GM19372 (cell line): ENCODE data around the gene ZBTB48.

Experiments used
- ATAC-seq: cut with Tn5 transposase; IDR thresholded peaks from one replicate; pipeline ENCODE4 v1.9.1; 2021; ENCODE audit warnings: mild to moderate bottlenecking, low read depth, moderate library complexity; ENCODE audit not compliant: unreplicated experiment

ZBTB48 gene

DNA sequence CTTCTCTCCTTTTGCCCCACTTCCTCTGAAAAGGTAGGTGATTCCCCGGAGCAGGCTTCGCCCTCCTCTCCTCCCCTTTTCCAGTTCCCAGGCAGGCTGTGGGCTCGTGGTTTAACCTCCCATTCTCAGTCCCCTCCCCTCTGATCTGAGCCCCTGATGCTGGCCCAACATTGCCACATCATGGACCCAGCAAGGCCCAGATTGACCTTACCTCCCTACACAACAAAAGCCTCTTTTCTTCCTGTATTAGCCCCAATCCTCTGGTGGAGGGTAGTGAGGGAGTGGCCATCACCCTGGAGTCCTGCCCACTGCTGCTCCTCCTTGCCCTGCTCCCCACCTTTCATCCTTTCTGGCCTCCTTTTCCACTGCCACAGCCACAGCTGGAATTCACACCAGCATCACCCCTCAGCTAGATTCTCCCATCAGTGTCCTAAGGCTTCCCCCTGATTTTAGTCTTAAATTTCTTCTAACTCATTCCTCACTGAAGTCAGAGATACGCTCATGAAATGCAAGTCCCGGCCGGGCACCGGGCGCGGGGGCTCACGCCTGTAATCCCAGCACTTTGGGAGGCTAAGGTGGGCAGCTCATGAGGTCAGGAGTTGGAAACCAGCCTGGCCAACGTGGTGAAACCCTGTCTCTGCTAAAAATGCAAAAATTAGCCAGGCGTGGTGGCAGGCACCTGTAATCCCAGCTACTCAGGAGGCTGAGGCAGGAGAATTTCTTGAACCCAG, 7.0 kb upstream of the ZBTB48 start:
- no peak for ATAC-seq

DNA sequence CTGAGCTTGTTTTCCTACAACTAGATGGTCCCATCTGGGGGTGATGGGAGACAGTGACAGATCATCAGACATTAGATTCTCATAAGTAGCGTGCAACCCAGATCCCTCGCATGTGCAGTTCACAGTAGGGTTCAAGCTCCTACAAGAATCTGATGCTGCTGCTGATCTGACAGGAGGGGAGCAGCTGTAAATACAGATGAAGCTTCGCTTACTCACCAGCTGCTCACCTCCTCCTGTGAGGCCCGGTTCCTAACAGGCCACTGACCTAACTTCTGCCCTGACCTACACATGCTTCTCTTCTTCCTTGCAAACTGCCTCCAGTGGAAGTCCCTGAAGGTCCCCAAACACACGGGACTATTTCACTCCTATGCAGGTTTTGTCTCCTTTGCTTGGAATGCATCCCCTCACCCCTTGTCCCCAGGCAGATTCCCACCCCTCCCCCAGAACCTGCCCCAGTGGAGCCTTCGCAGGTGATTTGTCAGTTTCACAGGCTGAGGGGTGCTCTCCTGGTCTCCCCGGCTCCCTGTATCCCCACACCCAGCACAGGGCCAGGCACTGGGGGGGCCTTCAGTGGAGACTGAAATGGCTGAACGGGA, 5.7 kb upstream of the ZBTB48 start:
- ATAC-seq, result no peak

DNA sequence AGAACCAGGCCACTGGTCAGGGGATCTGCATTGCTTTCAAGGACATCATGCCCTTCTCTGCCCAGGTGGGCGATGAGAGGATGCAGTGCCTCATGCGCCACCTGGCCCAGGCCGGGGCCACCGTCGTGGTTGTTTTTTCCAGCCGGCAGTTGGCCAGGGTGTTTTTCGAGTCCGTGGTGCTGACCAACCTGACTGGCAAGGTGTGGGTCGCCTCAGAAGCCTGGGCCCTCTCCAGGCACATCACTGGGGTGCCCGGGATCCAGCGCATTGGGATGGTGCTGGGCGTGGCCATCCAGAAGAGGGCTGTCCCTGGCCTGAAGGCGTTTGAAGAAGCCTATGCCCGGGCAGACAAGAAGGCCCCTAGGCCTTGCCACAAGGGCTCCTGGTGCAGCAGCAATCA, 5.0 kb upstream of the ZBTB48 start:
- ATAC-seq, result no peak

DNA sequence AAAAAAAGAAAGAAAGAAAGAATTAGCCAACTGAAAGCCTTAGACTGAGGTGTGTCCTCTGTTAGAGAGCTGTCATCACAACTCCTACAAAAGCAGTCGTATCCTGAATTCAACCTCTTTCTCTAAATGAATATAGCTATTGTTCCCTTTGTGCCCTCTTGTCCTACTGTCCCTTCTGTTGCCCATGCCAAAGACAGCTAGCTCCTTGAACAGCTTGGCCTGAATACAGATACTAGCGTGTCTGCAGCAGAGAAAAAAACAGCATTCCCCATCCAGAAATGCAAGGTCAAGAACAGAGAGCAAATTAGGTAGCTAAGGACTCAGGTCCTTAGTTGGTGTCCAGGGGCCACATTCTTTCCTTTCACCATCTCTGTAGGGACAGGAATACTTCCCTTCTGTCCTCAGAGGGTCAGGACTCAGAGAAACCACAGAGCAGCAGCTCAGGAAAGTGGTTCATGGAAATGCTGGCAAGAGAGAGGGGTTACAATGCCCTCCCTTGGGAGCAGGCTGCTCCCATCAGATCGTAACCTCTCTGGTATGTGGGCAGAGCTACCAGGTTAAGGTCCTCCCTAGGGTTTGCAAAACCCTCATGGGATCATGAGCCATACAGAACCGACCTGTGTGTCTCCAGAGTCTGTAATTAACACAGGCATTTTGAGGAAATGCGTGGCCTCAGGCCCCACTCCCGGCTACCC, 1.8 kb upstream of the ZBTB48 start:
- no peak for ATAC-seq

DNA sequence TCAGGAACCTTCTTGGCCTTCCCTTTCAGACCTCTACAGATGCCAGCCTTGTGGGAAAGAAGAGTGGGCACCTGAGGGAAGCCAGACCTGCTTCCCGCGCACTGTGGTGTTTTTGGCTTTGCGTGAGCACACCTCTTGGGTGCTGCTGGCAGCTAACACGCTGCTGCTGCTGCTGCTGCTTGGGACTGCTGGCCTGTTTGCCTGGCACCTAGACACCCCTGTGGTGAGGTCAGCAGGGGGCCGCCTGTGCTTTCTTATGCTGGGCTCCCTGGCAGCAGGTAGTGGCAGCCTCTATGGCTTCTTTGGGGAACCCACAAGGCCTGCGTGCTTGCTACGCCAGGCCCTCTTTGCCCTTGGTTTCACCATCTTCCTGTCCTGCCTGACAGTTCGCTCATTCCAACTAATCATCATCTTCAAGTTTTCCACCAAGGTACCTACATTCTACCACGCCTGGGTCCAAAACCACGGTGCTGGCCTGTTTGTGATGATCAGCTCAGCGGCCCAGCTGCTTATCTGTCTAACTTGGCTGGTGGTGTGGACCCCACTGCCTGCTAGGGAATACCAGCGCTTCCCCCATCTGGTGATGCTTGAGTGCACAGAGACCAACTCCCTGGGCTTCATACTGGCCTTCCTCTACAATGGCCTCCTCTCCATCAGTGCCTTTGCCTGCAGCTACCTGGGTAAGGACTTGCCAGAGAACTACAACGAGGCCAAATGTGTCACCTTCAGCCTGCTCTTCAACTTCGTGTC, 995 bp upstream of the ZBTB48 start:
- no peak for ATAC-seq

DNA sequence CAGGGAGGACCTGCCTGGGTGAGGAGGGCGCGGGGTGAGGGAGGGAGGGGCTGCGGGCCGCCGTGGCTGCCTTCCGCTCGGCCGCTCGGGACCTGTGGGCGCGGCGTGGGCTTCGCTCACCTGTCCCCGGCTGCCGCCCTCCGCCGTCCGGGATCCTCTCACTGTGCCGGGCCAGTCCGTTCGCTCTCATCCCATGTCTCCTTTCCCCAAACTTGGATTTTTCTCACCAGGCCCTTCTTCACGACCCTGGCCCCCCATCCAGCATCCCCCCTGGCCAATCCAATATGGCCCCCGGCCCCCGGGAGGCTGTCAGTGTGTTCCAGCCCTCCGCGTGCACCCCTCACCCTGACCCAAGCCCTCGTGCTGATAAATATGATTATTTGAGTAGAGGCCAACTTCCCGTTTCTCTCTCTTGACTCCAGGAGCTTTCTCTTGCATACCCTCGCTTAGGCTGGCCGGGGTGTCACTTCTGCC, 362 bp downstream of the ZBTB48 start:
- peak; percentile 2 for ATAC-seq

DNA sequence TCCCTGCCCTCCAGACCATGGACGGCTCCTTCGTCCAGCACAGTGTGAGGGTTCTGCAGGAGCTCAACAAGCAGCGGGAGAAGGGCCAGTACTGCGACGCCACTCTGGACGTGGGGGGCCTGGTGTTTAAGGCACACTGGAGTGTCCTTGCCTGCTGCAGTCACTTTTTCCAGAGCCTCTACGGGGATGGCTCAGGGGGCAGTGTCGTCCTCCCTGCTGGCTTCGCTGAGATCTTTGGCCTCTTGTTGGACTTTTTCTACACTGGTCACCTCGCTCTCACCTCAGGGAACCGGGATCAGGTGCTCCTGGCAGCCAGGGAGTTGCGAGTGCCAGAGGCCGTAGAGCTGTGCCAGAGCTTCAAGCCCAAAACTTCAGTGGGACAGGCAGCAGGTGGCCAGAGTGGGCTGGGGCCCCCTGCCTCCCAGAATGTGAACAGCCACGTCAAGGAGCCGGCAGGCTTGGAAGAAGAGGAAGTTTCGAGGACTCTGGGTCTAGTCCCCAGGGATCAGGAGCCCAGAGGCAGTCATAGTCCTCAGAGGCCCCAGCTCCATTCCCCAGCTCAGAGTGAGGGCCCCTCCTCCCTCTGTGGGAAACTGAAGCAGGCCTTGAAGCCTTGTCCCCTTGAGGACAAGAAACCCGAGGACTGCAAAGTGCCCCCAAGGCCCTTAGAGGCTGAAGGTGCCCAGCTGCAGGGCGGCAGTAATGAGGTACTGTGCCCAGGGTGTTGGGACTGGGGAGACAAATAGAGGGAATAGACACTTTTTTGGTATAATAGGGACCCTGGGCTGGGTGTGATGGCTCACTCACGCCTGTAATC, 1.0 kb downstream of the ZBTB48 start:
- ATAC-seq, result no peak

DNA sequence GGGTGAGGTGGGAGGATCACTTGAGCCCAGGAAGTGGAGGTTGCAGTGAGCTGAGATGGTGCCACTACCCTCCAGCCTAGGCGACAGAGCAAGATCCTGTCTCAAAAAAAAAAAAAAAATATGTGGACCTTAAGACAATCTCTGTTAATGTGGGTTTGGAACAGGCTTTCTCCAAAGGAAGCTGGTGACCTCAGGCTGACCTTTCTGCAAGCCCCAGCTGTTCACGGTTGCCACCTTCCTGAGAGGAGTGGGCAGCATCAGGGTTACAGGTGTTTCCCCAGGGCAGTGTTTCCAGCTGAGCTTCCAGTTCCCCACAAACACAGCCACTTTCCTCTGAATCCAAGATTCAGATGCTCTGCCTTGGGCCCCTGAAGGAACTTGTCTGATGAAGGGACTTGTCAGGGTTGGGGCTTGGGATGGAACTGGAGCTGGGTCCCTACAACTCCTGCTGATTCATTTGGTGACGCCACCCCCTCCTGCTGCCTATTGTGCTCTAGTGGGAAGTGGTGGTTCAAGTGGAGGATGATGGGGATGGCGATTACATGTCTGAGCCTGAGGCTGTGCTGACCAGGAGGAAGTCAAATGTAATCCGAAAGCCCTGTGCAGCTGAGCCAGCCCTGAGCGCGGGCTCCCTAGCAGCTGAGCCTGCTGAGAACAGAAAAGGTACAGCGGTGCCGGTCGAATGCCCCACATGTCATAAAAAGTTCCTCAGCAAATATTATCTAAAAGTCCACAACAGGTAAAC, 1.9 kb downstream of the ZBTB48 start:
- ATAC-seq, result no peak

DNA sequence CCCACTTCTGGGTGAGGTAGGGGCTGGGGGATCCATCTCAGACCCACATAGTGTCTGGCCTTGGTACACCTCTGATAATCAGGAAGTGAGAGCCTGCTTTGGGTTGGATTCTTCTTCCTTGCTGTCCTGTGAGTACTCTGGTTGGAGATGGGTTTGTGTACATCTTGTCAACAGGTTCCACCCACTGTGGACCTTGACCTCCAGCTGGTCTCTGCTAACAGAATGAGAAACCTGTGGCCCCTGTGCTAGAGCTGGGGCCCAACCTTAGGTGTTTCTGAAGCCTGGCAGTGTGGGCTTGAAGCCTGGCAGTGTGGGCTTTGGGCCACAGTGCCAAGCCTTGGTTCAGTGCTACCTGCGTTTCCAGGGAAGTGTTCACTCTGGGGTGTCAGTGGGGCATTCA, 2.6 kb downstream of the ZBTB48 start:
- no peak for ATAC-seq

DNA sequence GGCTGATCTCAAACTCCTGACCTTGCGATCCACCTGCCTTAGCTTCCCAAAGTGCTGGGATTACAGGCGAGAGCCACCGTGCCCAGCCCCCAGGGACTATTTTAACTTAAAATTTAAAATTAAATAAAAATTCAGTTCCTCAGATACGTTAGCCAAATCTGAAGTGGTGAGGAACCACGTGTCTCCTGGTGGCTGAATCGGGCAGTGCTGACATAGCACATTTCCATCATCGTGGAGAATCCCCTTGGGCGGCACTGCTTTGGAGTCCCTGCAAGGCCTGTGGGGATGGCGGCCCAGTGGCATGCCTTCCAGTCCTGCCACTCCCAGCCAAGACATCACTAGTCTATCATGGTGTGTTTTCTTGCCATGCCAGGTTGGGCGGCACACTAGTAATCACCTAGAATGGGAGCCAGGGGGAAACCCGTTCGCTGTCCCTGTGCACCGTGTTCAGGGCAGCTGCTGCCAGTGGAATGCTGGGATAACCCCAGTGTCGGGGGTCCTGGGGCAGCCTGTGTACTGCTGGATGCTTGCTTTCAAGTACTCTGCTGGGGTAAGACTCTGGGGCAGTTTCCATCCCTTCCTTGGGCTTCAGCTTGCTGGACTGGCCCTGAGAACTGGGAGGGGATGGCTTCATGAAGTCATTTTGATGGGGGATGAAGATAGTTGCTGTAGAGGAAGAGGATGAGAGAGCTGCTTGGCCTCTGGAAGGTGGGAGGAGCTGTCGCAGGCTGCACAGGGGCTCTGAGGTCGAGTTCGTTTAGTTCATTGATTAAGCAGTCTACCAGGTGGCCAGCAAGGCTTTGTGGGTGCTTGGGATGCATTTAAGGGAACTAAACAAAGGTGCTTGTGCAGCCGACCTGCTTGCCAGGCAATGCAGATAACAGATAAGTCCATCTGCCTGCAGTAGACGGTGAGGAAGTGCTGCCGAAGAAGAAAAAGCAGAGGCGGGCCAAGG, 4.6 kb downstream of the ZBTB48 start:
- ATAC-seq, result no peak

DNA sequence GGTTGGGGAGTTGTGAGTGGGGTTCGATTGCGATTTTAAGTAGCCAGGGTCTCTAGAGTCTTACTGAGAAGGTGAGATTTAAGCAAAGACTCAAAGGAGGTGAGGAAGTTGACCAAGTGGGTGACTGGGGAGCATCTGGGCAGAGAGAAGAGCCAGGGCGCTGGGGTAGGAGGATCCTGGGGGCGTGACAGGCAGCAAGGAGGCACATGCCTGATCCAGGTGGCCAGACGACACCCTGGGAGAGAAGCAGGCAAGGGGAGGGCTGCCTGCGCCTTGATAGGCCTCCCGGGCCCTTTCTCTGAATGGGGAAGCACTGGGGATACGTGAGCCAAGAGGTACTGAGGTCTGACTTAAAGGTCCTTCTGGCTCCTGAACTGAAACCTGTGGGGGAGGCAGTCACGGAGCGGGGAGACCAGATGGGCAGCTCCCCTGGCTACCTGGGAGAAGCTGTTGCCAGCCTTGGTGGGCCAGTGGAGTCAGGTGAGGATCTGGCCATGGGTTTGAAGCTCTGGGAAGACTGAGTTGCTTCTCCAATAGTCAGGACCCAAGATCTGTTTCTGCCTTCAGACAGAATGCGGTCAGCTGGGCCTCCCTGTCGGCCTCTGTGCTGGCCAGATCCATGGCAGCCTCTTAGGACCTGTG, 5.4 kb downstream of the ZBTB48 start:
- no peak for ATAC-seq

DNA sequence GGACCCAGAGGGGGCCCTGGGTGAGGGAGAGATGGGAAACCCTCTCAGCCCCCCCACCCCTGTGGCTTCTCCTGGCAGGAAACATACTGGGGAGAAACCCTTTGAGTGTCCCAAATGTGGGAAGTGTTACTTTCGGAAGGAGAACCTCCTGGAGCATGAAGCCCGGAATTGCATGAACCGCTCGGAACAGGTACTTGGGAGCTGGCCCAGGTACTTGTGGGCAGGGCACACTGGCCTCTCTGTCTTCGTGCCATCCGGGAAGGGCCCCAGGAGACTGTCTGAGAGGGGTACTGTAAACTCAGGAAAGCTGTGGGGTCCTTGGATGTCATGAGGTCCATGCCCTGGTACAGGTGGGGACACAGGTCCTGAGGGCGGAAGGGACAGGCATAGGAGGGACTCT, 6.0 kb downstream of the ZBTB48 start:
- ATAC-seq, result no peak

DNA sequence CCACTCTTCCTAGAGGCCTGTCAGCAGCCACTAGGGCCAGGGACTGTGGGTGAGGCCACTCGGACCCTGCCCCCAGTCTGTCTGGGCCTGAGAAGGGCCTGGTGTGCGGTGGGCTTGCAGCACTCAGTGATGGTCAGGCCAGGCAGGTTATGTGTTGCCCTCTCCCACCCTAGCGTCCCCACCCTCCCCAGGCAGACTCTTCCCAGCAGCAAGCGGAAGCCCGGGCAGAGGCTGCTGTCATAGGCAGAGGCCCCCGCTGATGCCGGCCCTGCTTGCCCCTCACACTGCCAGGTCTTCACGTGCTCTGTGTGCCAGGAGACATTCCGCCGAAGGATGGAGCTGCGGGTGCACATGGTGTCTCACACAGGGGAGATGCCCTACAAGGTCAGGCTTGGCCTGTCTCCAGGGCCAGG, 6.6 kb downstream of the ZBTB48 start:
- no peak for ATAC-seq

DNA sequence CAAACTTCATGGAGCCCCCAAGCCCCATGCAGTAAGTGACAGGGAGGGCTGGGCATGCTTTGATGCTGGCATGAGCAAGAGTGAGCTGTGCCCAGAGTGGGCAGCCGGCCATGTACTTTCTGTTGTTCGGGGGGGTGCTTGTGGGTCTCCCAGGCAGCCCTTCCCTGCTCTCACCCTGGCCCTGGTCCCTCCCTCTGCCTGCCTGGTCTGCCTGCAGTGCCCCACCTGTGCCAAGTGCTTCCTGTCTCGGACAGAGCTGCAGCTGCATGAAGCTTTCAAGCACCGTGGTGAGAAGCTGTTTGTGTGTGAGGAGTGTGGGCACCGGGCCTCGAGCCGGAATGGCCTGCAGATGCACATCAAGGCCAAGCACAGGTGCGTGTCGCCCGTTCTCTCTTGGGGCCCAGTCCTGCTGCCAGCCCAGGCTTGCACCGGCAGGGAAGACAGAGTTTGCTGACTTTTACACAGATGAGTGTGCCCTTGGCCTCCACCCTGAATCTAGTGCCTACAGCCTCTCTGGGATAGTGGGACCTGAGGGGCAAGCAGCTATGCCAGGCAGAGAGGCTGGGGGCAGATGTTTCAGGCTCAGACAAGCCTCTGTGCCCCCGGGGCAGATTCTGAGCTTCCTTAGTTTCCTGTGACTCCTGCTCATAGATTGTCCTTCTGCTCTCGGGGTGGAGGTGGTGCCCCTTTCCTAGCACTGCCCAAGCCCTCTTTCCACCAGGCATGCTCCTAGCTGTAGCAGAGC, 7.6 kb downstream of the ZBTB48 start:
- no peak for ATAC-seq

DNA sequence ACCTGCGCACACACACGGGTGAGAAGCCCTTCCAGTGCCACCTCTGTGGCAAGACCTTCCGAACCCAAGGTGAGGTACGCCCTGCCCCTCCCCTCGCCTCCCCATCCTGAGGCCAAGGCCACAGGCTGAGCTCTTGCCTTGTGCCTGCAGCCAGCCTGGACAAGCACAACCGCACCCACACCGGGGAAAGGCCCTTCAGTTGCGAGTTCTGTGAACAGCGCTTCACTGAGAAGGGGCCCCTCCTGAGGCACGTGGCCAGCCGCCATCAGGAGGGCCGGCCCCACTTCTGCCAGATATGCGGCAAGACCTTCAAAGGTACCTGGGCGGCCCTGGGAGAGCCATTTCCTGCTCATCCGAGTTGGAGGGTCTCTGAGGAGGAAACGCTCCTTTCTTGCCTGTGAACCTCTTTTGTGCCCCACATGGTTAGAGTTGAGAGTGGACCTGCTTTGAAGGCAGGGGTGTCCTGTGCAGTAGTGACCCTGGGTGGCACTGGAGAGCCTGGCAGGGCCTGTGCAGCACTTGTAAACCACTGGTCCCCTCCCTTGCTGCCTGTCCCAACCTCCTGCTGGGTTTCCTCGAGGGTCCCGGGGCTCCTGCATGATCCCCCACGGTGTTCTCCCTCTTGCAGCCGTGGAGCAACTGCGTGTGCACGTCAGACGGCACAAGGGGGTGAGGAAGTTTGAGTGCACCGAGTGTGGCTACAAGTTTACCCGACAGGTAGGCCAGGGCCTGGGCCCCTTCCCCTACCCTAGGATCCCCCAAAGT, 8.5 kb downstream of the ZBTB48 start:
- ATAC-seq, result no peak

DNA sequence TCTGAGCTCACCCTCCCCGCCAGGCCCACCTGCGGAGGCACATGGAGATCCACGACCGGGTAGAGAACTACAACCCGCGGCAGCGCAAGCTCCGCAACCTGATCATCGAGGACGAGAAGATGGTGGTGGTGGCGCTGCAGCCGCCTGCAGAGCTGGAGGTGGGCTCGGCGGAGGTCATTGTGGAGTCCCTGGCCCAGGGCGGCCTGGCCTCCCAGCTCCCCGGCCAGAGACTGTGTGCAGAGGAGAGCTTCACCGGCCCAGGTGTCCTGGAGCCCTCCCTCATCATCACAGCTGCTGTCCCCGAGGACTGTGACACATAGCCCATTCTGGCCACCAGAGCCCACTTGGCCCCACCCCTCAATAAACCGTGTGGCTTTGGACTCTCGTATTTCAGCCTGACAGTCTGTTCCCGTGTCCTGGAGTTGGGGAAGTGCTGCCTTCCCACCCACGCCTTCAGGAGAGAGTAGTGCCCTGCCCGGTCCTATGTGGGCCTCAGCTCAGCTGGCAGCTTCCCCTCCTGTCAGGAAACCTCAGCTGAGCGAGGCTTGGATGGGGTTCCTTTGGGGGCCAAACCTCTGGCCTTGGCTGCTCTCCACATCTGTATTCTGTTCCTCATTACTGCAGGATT, 9.2 kb downstream of the ZBTB48 start:
- ATAC-seq, result no peak
